ENCODE data around the gene RPS16.

RPS16 gene

GRCh38 chr19:39409208-39410016, 26.3 kb downstream of the RPS16 start:
- TF ChIP-seq CTCF (IDR thresholded peaks at IDR 0.05; ENCODE audit: insufficient read depth, low read depth, low read length, missing control alignments): no peak
- DNase-seq (ENCODE audit: low read depth): peak; percentile 88
- H3K4me3 ChIP-seq (ENCODE audit: low read depth, low read length): peak overlapping the region; percentile 92

GRCh38 chr19:39408392-39409207, 27.1 kb downstream of the RPS16 start:
- no peak for DNase-seq (ENCODE audit: low read depth)
- peak overlapping the region; percentile 92 for H3K4me3 ChIP-seq (ENCODE audit: low read depth, low read length)
- no peak for TF ChIP-seq CTCF (IDR thresholded peaks at IDR 0.05; ENCODE audit: insufficient read depth, low read depth, low read length, missing control alignments)

- DNase-seq (ENCODE audit: low read depth): peak; percentile 75
- H3K4me3 ChIP-seq (ENCODE audit: low read depth, low read length): peak overlapping the region; percentile 92
- no peak for TF ChIP-seq CTCF (IDR thresholded peaks at IDR 0.05; ENCODE audit: insufficient read depth, low read depth, low read length, missing control alignments)
Measured at GRCh38 chr19:39407660-39408391, 27.9 kb downstream of the RPS16 start.

- no peak for TF ChIP-seq CTCF (IDR thresholded peaks at IDR 0.05; ENCODE audit: insufficient read depth, low read depth, low read length, missing control alignments)
- no peak for DNase-seq (ENCODE audit: low read depth)
- peak overlapping the region; percentile 92 for H3K4me3 ChIP-seq (ENCODE audit: low read depth, low read length)
Measured at GRCh38 chr19:39407410-39407659, 28.4 kb downstream of the RPS16 start.

GRCh38 chr19:39406656-39407409, 28.9 kb downstream of the RPS16 start, which contains the start of gene ZFP36:
Gene ZFP36 (plus strand): TSS chr19:39406847. CDS start chr19:39406905, 58 bp downstream.
- peak within 1 kb of the TSS; percentile 92 for H3K4me3 ChIP-seq (ENCODE audit: low read depth, low read length)
- TF ChIP-seq CTCF (IDR thresholded peaks at IDR 0.05; ENCODE audit: insufficient read depth, low read depth, low read length, missing control alignments): peak; percentile 1

GRCh38 chr19:39405958-39406655, 29.6 kb downstream of the RPS16 start:
- H3K4me3 ChIP-seq (ENCODE audit: low read depth, low read length): peak overlapping the region; percentile 73
- peak; percentile 88 for DNase-seq (ENCODE audit: low read depth)

More at GRCh38 chr19:39406656-39407409, 28.9 kb downstream of the RPS16 start, which contains the start of gene ZFP36:
- peak; percentile 95 for DNase-seq (ENCODE audit: low read depth)

More at GRCh38 chr19:39405958-39406655, 29.6 kb downstream of the RPS16 start:
- TF ChIP-seq CTCF (IDR thresholded peaks at IDR 0.05; ENCODE audit: insufficient read depth, low read depth, low read length, missing control alignments): no peak
